H9 (cell line): Measurements from ENCODE around the gene MYBPC2. TPM values are rescaled to one million over a fixed set of nuclear protein-coding genes. Genes with fewer than 3 reads are reported as not detected.

ENCODE experiments used
- DNase-seq: peaks from one replicate; pipeline ENCODE4 v3.0.0-alpha.2; 2017
- H2AFZ ChIP-seq: one replicate; pipeline ENCODE4 v1.6.1; 2013; ENCODE audit warnings: mild to moderate bottlenecking, low read length, control low read depth, moderate library complexity
- H2AK5ac ChIP-seq: 2 replicates; pipeline ENCODE4 v1.6.1; 2013; ENCODE audit warnings: low read length, control low read depth, mixed read lengths; ENCODE audit not compliant: insufficient read length
- H2BK120ac ChIP-seq: one replicate; pipeline ENCODE4 v1.6.1; 2013; ENCODE audit warnings: low read depth, mild to moderate bottlenecking, low read length, control low read depth, inconsistent platforms; ENCODE audit not compliant: poor library complexity, severe bottlenecking
- H2BK12ac ChIP-seq: 2 replicates; pipeline ENCODE4 v1.6.1; 2013; ENCODE audit warnings: low read length, control low read depth, mixed read lengths, low read depth; ENCODE audit not compliant: insufficient read length
- H2BK15ac ChIP-seq: 2 replicates; pipeline ENCODE4 v1.6.1; 2013; ENCODE audit warnings: low read depth, low read length, control low read depth
- H2BK20ac ChIP-seq: one replicate; pipeline ENCODE4 v1.6.1; 2013; ENCODE audit warnings: low read depth, mild to moderate bottlenecking, low read length, control low read depth, inconsistent platforms; ENCODE audit not compliant: poor library complexity, severe bottlenecking
- H2BK5ac ChIP-seq: 2 replicates; pipeline ENCODE4 v1.6.1; 2013; ENCODE audit warnings: low read length, control low read depth, mixed read lengths; ENCODE audit not compliant: insufficient read length
- H3K14ac ChIP-seq: 2 replicates; pipeline ENCODE4 v1.6.1; 2013; ENCODE audit warnings: low read length, control low read depth; ENCODE audit not compliant: insufficient read depth
- H3K18ac ChIP-seq: 2 replicates; pipeline ENCODE4 v1.6.1; 2013; ENCODE audit warnings: low read depth, mild to moderate bottlenecking, mixed read lengths, low read length, control low read depth; ENCODE audit not compliant: insufficient read length
- H3K23ac ChIP-seq: 2 replicates; pipeline ENCODE4 v1.6.1; 2013; ENCODE audit warnings: low read length, control low read depth, mixed read lengths, low read depth; ENCODE audit not compliant: insufficient read length
- H3K23me2 ChIP-seq: 2 replicates; pipeline ENCODE4 v1.6.1; 2013; ENCODE audit warnings: low read depth, mild to moderate bottlenecking, mixed read lengths, low read length, control low read depth; ENCODE audit not compliant: insufficient read length, poor library complexity, severe bottlenecking
- H3K27ac ChIP-seq: 2 replicates; pipeline ENCODE4 v1.5.1; 2013; ENCODE audit warnings: low read length, control low read depth, mixed read lengths, low read depth; ENCODE audit not compliant: insufficient read length
- H3K27me3 ChIP-seq: 2 replicates; pipeline ENCODE4 v1.6.1; 2013; ENCODE audit warnings: low read length, control low read depth, inconsistent platforms; ENCODE audit not compliant: insufficient read depth
- H3K4ac ChIP-seq: 2 replicates; pipeline ENCODE4 v1.6.1; 2013; ENCODE audit warnings: low read depth, mild to moderate bottlenecking, control low read depth, inconsistent platforms, low read length, moderate library complexity
- H3K4me1 ChIP-seq: 2 replicates; pipeline ENCODE4 v1.6.1; 2013; ENCODE audit warnings: low read length, control low read depth, inconsistent platforms; ENCODE audit not compliant: insufficient read depth
- H3K4me2 ChIP-seq: 2 replicates; pipeline ENCODE4 v1.6.1; 2013; ENCODE audit warnings: low read length, control low read depth, mixed read lengths; ENCODE audit not compliant: insufficient read length, insufficient read depth
- H3K56ac ChIP-seq: 2 replicates; pipeline ENCODE4 v1.6.1; 2013; ENCODE audit warnings: low read depth, mild to moderate bottlenecking, mixed read lengths, low read length, control low read depth; ENCODE audit not compliant: insufficient read length
- H3K79me1 ChIP-seq: 2 replicates; pipeline ENCODE4 v1.6.1; 2013; ENCODE audit warnings: low read depth, mild to moderate bottlenecking, moderate library complexity, low read length, control low read depth, inconsistent platforms; ENCODE audit not compliant: insufficient read depth, poor library complexity, severe bottlenecking
- H3K79me2 ChIP-seq: 2 replicates; pipeline ENCODE4 v1.6.1; 2013; ENCODE audit warnings: low read length, control low read depth, inconsistent platforms; ENCODE audit not compliant: insufficient read depth
- H3K9ac ChIP-seq: 2 replicates; pipeline ENCODE4 v1.6.1; 2013; ENCODE audit warnings: low read length, control low read depth, mixed read lengths; ENCODE audit not compliant: insufficient read length; ENCODE audit errors: extremely low read depth
- H3K9me3 ChIP-seq: one replicate; pipeline ENCODE4 v1.6.1; 2013; ENCODE audit warnings: low read depth, low read length, inconsistent platforms; ENCODE audit not compliant: control insufficient read depth
- H3T11ph ChIP-seq: one replicate; pipeline ENCODE4 v1.6.1; 2013; ENCODE audit warnings: mild to moderate bottlenecking, low read length, control low read depth, inconsistent platforms
- H4K20me1 ChIP-seq: one replicate; pipeline ENCODE4 v1.6.1; 2013; ENCODE audit not compliant: control insufficient read depth, insufficient read length, insufficient read depth
- H4K5ac ChIP-seq: 2 replicates; pipeline ENCODE4 v1.6.1; 2013; ENCODE audit warnings: low read depth, mild to moderate bottlenecking, mixed read lengths, low read length, control low read depth; ENCODE audit not compliant: insufficient read length
- H4K8ac ChIP-seq: replicated peaks from 2 replicates; pipeline ENCODE4 v1.6.1; 2013; ENCODE audit warnings: low read length, control low read depth, mixed read lengths, low read depth; ENCODE audit not compliant: insufficient read length
- H4K91ac ChIP-seq: 2 replicates; pipeline ENCODE4 v1.6.1; 2013; ENCODE audit warnings: low read depth, mild to moderate bottlenecking, moderate library complexity, mixed read lengths, low read length, control low read depth; ENCODE audit not compliant: insufficient read length
- H3K27ac Mint-ChIP-seq, 3 experiments: 2 replicates in 2 of 3; 3 replicates in 1 of 3; pipeline ENCODE4 v1.8.0; 2020 to 2021; ENCODE audit warnings: mixed read lengths in 3 of 3, mild to moderate bottlenecking in 1 of 3, moderate library complexity in 1 of 3
- H3K27me3 Mint-ChIP-seq: 2 replicates; pipeline ENCODE4 v1.8.0; 2021; ENCODE audit warnings: low read depth, mild to moderate bottlenecking, moderate library complexity, mixed read lengths
- H3K36me3 Mint-ChIP-seq, 3 experiments: 2 replicates in 2 of 3; 3 replicates in 1 of 3; pipeline ENCODE4 v1.8.0; 2020 to 2021; ENCODE audit warnings: low read depth in 3 of 3, mixed read lengths in 3 of 3; ENCODE audit not compliant: insufficient read depth in 1 of 3
- H3K4me1 Mint-ChIP-seq, 2 experiments: 2 replicates each; pipeline ENCODE4 v1.8.0; 2020; ENCODE audit warnings: mixed read lengths in 2 of 2
- H3K4me3 Mint-ChIP-seq, 2 experiments: 2 replicates in 1 of 2; 3 replicates in 1 of 2; pipeline ENCODE4 v1.8.0; 2020 to 2021; ENCODE audit warnings: mild to moderate bottlenecking in 2 of 2, mixed read lengths in 2 of 2, moderate library complexity in 1 of 2
- H3K9me3 Mint-ChIP-seq, 2 experiments: 2 replicates in 1 of 2; 3 replicates in 1 of 2; pipeline ENCODE4 v1.8.0; 2020; ENCODE audit warnings: mild to moderate bottlenecking in 2 of 2, mixed read lengths in 2 of 2, moderate library complexity in 1 of 2
- CTCF ChIP-seq: fragments of 200-600 bp; sonication (generic); conservative IDR thresholded peaks from 3 replicates; pipeline ENCODE4 v1.8.0; 2021; ENCODE audit warnings: antibody characterized with exemption, mild to moderate bottlenecking
- WGBS: extraction: QIAGEN DNeasy Blood & Tissue Kit; methylation state at CpG from one replicate; pipeline ENCODE4 v1.1.7; 2013; ENCODE audit warnings: missing lambda C conversion rate, low lambda C conversion rate, mixed read lengths; ENCODE audit not compliant: insufficient read length; ENCODE audit errors: extremely low coverage; 5-methylcytosine and 5-hydroxymethylcytosine counted together
- total RNA-seq: library from RNA; stranded (reverse); gene quantifications from 2 replicates; pipeline ENCODE4 v1.2.1, GENCODE V29; 2021

Gene MYBPC2
- total RNA-seq, 1 experiment from 2014 or later, result 4.9 TPM

DNA sequence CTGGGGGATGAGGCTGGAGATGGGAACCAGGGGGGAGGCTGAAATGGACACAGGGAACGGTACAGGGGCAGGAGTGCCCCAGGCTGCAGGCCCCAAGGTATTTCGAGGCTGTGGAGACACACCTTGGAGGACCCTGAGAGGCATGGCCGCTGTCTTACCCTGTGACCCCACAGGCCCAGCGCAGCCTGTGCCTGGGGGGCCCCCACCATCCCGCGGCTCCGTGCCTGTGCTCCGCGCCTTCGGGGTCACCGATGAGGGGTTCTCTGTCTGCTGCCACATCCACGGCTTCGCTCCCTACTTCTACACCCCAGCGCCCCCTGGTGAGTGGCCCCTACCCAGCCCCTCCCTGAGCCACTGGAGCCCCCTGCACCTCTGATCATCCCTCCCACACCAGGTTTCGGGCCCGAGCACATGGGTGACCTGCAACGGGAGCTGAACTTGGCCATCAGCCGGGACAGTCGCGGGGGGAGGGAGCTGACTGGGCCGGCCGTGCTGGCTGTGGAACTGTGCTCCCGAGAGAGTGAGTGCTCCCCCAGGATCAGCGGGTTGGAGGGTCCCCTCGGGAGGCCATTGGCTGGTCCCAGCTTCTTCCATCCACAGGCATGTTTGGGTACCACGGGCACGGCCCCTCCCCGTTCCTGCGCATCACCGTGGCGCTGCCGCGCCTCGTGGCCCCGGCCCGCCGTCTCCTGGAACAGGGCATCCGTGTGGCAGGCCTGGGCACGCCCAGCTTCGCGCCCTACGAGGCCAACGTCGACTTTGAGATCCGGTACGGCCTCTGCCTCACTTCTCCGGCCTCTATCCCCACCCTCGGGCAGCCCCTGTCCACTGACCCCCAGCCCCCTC lies 30.9 kb upstream of the MYBPC2 start:
- Histone ChIP-seq H2BK120ac (no peak overlapping the region), H3K4ac (no peak overlapping the region), H4K91ac (no peak overlapping the region), H3K9ac (no peak overlapping the region), H3K23ac (no peak overlapping the region), H2BK15ac (no peak overlapping the region), H2AK5ac (no peak overlapping the region), H4K8ac (no peak overlapping the region), H3K79me1 (no peaks in the 10 kb centered on the region), H3K4me1 (no peaks in the 10 kb centered on the region), H3K23me2 (no peaks in the 10 kb centered on the region), H3K27me3 (no peaks in the 10 kb centered on the region), H2BK5ac (no peak overlapping the region), H3K18ac (no peak overlapping the region), H4K5ac (no peak overlapping the region), H3K79me2 (no peaks in the 10 kb centered on the region), H3K27ac (no peak overlapping the region), H2AFZ (no peak overlapping the region), H4K20me1 (no peaks in the 10 kb centered on the region), H3K14ac (no peak overlapping the region), H2BK20ac (no peak overlapping the region), H2BK12ac (no peak overlapping the region), H3T11ph (no peak overlapping the region), H3K9me3 (no peaks in the 10 kb centered on the region), H3K56ac (no peak overlapping the region), H3K4me2 (no peak overlapping the region)
- 0 out of 3 replicates have a peak, but pooled peaks have one; percentile 10 for TF ChIP-seq CTCF
- Mint-ChIP-seq H3K36me3 (peaks cover 32 to 61% (median 61%) of the 10 kb centered on the region in 3 experiments), H3K9me3 (no peaks in the 10 kb centered on the region), H3K27me3 (no peaks in the 10 kb centered on the region), H3K4me1 (no peaks in the 10 kb centered on the region), H3K4me3 (no peak overlapping the region), H3K27ac (no peak overlapping the region)
- no CpG with 5 or more reads among the region's 48 CpGs for WGBS
- peak; percentile 33 for DNase-seq
